ENCODE results near the gene RAP1GAP.

Gene RAP1GAP

DNA sequence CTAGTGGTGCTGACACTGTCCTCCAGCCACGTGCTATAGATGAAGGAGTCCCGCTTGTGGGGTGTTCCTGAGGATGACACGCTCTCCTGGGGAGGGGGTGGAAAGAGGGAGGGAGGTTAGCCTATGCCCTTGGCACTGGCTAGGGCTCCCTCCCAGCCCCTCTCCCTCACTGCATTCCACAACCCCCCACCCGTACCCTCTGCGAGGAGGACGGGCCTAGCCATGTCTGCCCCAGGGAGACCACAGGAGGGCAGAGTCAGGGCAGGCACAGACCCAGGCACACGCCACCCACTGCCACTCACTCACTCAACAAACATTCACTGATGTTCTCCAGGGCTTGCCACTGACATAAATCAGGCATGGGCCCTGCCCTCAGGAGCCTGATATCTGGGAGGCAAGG, 70.7 kb downstream of the RAP1GAP start:
- in situ Hi-C loops (cut with MboI; ENCODE audit: low sequenced_read_pairs) = no loop called here

DNA sequence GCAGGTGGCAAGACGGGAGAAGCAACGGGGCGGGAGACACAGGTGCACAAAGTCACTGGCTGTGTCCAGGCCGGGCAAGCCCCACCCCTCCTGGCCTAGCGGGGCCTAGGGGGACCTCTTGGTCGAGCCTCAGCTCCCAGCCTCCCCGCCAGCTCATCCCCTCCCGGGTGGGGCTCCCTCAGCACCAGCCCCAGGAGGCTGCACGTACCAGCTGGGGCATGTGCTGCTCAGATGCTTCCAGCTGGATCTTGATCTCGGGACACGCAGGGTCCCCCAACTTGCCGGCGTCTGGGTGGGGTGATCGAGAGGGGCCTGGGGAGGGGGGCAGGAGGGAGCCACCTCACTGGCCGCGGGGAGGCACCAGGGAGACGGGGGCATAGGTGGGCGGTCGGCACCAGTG, 71.4 kb downstream of the RAP1GAP start:
- in situ Hi-C loops (cut with MboI; ENCODE audit: low sequenced_read_pairs) = no loop called here

DNA sequence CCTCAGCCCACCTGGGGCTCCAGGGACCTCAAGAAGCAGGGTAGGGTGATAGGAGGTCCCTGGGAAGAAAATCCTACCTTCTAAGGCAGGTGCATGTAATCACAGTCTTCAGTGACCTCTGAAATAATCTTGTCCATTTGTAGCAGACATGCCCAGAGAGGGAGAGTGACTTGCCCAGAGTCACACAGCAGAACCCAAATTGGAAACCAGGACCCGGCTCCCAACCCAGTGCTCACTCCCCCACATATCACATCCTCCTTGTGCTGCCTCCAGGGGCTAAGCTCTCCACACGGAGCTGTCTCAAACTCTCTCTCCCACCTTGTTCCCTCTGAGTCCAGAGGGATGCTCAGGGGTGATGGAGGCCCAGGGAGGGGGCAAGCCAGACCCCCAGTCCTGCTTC, 72.5 kb downstream of the RAP1GAP start:
- in situ Hi-C loops (cut with MboI; ENCODE audit: low sequenced_read_pairs) = no loop called here

DNA sequence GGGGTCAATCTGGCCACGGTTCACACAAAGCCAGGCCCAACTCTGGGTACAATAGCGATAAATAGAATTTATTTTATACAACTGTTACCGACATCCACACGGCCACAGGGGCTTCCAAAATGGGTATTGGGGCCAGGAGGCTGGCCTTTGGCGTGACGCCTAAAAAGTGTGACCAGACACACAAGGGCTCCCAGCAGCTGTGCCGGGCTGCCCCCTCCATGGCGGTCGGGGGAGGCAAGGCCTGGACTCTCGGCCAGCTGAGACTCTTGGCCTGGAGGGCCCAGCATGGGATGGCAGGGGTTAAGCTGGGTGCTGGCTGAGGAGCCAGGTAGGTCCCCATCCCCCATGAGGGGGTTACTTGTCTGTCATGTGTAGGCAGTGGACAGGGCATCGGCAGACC, 73.0 kb downstream of the RAP1GAP start:
- in situ Hi-C loops (cut with MboI; ENCODE audit: low sequenced_read_pairs) = no loop called here

GRCh38 chr1:21594935-21595897, 73.9 kb downstream of the RAP1GAP start:
- in situ Hi-C loops (cut with MboI; ENCODE audit: low sequenced_read_pairs) = no loop called here

- in situ Hi-C loops (cut with MboI; ENCODE audit: low sequenced_read_pairs) = no loop called here
Measured at GRCh38 chr1:21594501-21594900, 74.7 kb downstream of the RAP1GAP start.

GRCh38 chr1:21593231-21593630, 75.9 kb downstream of the RAP1GAP start:
- in situ Hi-C loops (cut with MboI; ENCODE audit: low sequenced_read_pairs) = no loop called here

DNA sequence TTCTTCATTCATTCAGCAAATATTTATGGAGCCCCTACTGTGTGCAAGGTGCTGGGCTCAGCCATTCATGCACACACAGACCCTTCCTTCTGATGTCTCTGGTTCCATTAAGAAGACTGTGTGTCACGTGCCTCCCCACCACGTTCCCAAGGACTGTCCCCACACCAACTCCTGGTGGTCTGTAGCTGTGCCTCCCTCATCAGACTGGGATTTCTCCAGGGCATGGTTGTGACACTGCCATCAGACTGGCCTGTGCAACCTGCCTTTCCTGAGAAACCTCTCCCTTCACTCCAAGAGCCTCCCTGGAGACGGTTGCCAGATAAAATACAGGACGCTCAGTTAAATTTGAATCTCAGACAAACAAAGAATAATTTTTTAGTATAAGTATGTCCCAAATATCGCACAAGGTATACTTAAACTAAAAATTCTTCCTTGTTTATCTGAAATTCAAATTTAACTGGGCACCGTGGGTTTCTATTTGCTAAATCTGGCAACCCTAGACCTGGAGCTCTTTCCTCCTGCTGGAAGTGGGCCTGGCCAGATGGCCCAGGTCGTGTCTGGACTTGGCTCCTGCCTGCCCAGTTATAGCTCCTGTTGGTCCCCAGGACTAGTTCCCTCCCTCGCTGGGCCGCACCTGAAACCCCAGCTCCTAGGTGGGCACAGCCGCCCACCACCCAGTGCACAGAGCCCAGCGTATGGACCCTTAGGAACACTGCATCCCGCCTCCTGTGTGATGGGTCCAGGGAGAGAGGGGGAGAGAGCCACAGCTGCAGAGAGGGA, 76.9 kb downstream of the RAP1GAP start:
- in situ Hi-C loops (cut with MboI; ENCODE audit: low sequenced_read_pairs) = no loop called here

DNA sequence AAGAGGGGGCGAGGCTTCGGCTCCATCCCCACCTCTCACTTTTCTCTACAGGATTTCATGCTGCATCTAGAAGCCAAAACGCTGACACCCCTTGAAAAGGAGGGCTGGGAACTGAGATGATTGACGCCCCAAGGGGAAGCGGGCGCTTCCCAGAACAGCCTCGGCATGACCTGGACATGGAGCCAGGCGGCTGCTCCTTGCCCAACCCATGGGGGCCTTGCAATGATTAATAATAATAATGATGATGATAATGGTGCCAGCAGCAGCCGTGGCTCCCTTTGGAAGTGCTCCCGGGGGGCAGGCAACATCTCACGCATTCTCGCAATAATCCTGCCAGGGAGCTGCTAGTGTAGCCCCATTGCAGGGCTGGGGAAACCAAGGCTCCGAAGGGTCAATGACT, 78.2 kb downstream of the RAP1GAP start:
- in situ Hi-C loops (cut with MboI; ENCODE audit: low sequenced_read_pairs) = no loop called here

DNA sequence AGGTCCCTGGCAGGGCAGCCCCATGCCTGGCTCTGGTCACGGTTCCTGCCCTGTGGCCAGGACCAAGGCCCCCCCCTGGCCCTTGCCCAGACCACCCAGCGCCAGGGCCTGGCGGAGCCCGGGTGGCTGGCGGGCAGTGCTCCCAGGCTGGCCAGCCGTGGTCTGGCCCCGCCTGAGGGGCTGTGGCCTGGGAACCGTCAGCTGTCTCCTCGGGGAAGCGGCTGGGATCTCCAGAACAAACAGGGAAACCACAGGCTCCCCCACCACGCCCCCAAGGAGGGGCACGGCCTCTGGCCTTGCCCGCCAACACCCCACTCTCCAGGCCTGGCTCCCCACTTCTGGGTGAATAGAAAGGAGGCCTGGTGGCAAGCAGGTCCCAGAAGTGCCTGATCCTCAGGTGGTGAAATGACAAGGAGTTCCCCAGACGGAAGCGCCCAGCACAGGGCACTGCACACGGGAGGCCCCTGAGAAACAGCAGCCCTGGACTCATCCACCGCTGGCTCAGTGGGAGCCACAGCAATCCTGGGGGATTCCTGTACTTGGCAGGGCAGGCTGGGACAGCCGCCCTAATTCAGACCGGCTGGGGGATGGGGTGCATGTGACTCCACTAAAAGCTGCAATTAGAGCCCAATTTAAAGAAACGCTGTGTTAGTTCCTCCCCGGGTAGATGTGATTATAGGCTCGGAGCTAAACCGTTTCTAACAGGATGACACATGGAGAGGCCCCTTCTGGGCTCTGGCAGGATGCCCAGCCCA, 78.9 kb downstream of the RAP1GAP start:
- in situ Hi-C loops (cut with MboI; ENCODE audit: low sequenced_read_pairs) = no loop called here

DNA sequence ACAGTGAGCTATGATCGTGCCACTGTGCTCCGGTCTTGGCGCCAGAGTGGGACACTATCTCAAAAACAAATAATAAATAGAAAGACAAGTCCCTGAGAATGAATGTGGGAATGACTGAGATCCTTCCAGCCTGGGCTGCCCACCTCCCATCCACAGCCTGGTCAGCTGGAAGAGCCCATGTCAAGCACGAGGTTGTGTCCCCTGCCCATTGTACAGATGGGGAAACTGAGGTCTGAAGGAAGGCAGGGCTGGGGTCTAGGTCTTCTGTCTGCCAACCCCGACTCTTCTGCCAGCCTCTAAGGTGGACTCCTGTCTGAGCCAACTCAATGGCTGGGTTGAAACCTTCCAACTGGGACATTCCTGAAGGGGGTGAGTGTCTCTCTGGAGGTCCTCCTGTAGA, 79.5 kb downstream of the RAP1GAP start:
- in situ Hi-C loops (cut with MboI; ENCODE audit: low sequenced_read_pairs) = no loop called here

- in situ Hi-C loops (cut with MboI; ENCODE audit: low sequenced_read_pairs) = no loop called here
Measured at GRCh38 chr1:21587602-21587953, 81.6 kb downstream of the RAP1GAP start.

- in situ Hi-C loops (cut with MboI; ENCODE audit: low sequenced_read_pairs) = no loop called here
Measured at GRCh38 chr1:21586846-21587601, 82.1 kb downstream of the RAP1GAP start.

GRCh38 chr1:21586222-21586621, 82.9 kb downstream of the RAP1GAP start:
- in situ Hi-C loops (cut with MboI; ENCODE audit: low sequenced_read_pairs) = no loop called here

DNA sequence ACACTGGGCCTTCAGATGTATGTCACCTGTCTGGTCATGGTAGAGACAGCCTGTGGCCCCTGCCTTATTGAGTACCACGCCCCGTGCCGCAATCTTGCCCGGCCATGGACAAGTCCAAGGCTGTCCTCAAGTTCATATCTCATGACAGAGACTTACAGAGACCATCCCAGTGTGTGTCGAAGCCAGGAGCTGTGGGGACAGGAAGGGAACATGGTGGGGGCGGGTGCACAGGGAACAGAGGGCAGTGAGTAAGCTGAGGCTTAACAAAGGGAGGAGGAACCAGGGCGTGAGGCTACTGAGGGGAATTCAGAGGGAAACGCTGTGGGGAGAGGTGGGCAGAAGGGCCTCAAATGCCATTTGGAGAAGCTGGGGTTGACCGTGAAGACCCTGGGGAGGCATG, 84.1 kb downstream of the RAP1GAP start:
- in situ Hi-C loops (cut with MboI; ENCODE audit: low sequenced_read_pairs) = no loop called here

GRCh38 chr1:21584096-21584495, 85.1 kb downstream of the RAP1GAP start:
- in situ Hi-C loops (cut with MboI; ENCODE audit: low sequenced_read_pairs) = no loop called here

DNA sequence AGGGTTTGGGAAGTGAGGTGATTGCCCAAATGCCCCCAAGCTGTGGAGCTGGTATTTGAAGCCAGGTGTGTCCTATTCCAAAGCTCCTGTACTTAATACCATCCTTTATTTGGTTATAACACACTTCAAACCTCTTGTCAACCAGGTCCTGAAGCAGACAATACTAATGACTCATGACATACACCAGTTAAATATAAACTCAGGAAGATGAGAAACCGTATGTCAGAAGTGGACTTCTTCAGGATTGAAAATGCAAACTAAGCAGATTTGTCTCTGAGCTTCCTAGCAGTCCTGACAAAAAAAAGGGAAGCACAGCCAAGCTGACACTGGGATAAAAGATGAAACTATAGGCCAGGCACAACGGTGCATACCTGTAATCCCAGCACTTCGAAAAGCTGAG, 89.4 kb downstream of the RAP1GAP start:
- in situ Hi-C loops (cut with MboI; ENCODE audit: low sequenced_read_pairs) = loop anchor here (10.0 kb wide), 1 partner anchor 205 kb away; no protein-coding TSS in a partner anchor

DNA sequence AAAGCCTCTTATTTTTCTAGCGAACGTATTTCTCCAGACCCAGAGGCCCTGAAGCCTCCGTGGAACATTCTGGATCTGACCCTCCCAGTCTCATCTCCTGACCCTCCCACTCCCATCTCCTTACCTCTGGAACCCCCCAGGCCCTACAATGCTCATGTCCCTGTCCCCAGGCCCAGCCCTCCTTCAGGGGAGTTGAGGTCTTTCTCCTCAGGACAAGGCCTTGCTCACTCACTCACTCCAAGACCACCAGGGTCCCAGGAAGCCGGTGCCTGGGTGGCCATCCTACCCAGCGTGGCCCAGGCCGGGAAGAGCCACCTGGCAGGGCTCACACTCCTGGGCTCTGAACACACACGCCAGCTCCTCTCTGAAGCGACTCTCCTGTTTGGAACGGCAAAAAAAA, 91.2 kb downstream of the RAP1GAP start:
- in situ Hi-C loops (cut with MboI; ENCODE audit: low sequenced_read_pairs) = loop anchor here (10.0 kb wide), 1 partner anchor 203 kb away; no protein-coding TSS in a partner anchor

DNA sequence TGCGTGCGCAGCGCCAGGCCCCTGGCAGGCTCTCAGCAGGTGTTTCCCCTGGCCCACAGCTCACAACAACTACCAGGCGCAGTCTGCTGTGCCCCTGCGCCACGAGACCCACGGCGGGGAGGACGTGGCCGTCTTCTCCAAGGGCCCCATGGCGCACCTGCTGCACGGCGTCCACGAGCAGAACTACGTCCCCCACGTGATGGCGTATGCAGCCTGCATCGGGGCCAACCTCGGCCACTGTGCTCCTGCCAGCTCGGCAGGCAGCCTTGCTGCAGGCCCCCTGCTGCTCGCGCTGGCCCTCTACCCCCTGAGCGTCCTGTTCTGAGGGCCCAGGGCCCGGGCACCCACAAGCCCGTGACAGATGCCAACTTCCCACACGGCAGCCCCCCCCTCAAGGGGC, 91.8 kb downstream of the RAP1GAP start:
- in situ Hi-C loops (cut with MboI; ENCODE audit: low sequenced_read_pairs) = loop anchor here (10.0 kb wide), 1 partner anchor 203 kb away; no protein-coding TSS in a partner anchor

DNA sequence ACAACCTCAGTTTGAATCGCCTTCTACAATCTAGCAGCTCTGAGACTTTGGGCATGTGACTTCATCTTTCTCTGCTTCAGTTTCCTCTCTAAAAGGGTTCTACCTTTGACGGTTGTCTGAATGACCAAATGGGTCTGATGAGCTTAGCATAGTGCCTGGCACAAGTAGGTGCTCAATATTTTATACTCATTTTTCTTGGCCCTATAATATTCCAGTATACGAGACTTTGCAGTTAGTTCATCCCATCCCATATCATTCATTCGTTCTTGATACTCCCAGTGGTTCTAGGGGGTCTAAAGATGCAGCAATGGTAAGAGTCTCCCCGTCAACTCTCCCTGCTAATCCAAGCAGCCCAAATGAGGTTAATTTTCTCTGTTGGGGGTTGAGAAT, 92.4 kb downstream of the RAP1GAP start:
- in situ Hi-C loops (cut with MboI; ENCODE audit: low sequenced_read_pairs) = loop anchor here (10.0 kb wide), 1 partner anchor 202 kb away; no protein-coding TSS in a partner anchor
